ENCODE data around the gene FAM229A.

Gene FAM229A

GRCh38 chr1:32327204-32327603, 35.1 kb downstream of the FAM229A start:
- DNase-seq = no peak

DNA sequence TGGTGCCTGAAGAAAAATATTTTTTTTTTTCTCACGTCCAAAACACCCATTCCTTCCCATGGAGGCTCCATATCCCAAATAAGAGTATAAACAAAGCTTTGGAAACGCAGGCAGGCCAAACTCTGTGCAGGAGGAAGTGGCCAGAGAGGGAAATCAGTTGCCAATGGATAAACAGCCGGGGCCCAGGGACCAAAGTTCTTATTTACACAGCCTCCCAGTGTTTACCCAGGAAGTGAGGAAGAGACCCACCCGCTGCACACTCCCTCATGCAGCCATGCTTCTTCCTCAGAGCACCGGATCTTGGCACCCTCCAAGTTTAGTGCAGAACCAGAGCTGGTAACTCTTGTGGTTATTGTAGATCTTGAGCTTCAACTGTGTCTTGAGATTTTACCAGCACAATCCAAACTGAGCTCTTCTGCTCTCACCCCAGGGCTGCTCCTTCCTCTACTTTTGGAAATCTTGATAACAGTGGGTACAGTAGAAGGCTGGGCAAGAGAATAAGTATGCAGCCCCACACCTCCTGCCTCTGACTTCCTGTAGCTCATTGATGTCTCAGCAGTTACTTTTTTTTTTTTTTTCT, 40.5 kb downstream of the FAM229A start:
- DNase-seq = no peak

DNA sequence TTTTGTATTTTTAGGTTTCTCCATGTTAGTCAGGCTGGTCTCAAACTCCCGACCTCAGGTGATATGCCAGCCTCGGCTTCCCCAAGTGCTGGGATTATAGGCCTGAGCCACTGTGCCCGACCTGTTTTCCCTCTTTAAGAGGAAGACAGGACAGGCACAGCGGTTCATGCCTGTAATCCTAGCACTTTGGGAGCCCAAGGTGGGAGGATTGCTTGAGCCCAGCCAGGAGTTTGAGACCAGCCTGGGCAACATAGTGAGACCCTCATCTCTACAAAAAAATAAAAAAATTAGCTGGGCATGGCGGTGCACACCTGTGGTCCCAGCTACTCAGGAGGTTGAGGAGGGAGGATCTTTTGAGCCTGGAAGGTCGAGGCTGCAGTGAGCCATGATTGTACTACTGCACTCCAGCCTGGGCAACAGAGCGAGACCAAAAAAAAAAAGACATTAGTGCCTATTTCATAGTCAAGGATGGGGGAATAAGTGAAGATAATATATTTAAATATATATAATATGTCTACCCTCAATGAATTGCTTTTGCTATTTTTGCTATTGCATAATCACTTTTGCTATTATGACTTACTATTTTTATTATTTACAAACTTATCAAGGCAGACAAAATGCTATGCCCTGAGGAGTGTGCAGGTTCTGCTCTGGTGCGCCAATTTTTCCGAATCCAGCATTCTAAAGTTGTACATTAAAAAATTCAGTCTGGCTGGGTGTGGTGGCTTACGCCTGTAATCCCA, 44.0 kb downstream of the FAM229A start:
- no peak for DNase-seq

DNA sequence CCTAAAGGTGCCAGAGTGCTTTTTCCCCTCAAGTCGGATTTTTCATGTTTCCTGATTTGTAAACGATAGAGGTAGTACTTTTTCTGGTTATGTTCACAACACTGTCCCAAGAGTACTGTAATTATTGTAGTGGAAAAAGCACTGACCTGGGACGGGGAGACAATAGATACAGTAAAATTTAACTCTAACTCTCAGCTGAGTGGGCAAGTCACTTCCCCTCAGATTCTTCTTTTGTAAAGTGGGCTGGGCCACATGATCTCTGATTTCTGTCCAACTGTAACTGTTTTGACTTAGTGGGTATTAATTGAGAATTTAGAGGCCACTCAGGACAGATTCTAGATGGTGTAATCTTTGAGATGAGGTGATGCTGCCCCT, 45.4 kb downstream of the FAM229A start:
- DNase-seq = no peak

- DNase-seq = no peak
Observed at GRCh38 chr1:32311709-32312393, 50.4 kb downstream of the FAM229A start.
